Large intestine (tissue), 3 donors: ENCODE measurements around the gene KRTAP2-3. TPM values are rescaled to one million over a fixed set of nuclear protein-coding genes. Genes with fewer than 3 reads are reported as not detected.

Experiments used
- DNase-seq, 2 donors: peaks; one replicate each; pipeline versions ENCODE4 v3.0.0 to v3.0.0-alpha.2; 2013
- H3K27ac ChIP-seq: one replicate; pipeline ENCODE4 v1.5.1; 2013; ENCODE audit warnings: low read length
- H3K27me3 ChIP-seq: 2 replicates; pipeline ENCODE4 v1.6.1; 2013; ENCODE audit warnings: low read length; ENCODE audit not compliant: control insufficient read depth, insufficient read depth
- H3K36me3 ChIP-seq: 2 replicates; pipeline ENCODE4 v1.6.1; 2013; ENCODE audit warnings: low read length; ENCODE audit not compliant: control insufficient read depth, insufficient read depth
- H3K4me1 ChIP-seq: one replicate; pipeline ENCODE4 v1.6.1; 2013; ENCODE audit warnings: low read length; ENCODE audit not compliant: control insufficient read depth, insufficient read depth
- H3K4me3 ChIP-seq: one replicate; pipeline ENCODE4 v1.5.1; 2013; ENCODE audit warnings: low read length
- H3K9me3 ChIP-seq: one replicate; pipeline ENCODE4 v1.6.1; 2013; ENCODE audit warnings: mild to moderate bottlenecking, low read depth, low read length, moderate library complexity; ENCODE audit not compliant: control insufficient read depth
- WGBS: methylation state at CpG from one replicate; pipeline ENCODE4 v1.1.5; 2013; ENCODE audit warnings: low lambda C conversion rate; ENCODE audit not compliant: insufficient coverage; 5-methylcytosine and 5-hydroxymethylcytosine counted together
- polyA plus RNA-seq: library from polyadenylated mRNA; unstranded; fragments of 120-200 nt; gene quantifications from one replicate; pipeline ENCODE4 v1.2.1, GENCODE V29; 2013

KRTAP2-3 gene
- polyA plus RNA-seq, 1 donor = not detected

- no peaks in the 10 kb centered on the region for H3K9me3 ChIP-seq
- no peak within 1 kb of the TSS for H3K4me3 ChIP-seq
- no peaks in the 10 kb centered on the region for H3K36me3 ChIP-seq
- H3K27me3 ChIP-seq = no peaks in the 10 kb centered on the region
- no peaks in the 10 kb centered on the region for H3K4me1 ChIP-seq
- whole genome bisulfite sequencing = no CpG with 5 or more reads among the region's 12 CpGs
- DNase-seq = no peak
- no peak within 1 kb of the TSS for H3K27ac ChIP-seq
Observed at GRCh38 chr17:41029633-41030245, 30.2 kb downstream of the KRTAP2-3 start, which contains the start of gene KRTAP1-4. Gene KRTAP1-4, minus strand, starts transcription at chr17:41030195. Its CDS starts 117 bp downstream, at chr17:41030078.

GRCh38 chr17:41026715-41027471 is 33.0 kb downstream of the KRTAP2-3 start, which contains the start of gene KRTAP1-5:
Gene KRTAP1-5, minus strand, starts transcription at chr17:41027208. Its CDS starts 53 bp downstream, at chr17:41027155.
- no peaks in the 10 kb centered on the region for H3K27me3 ChIP-seq
- no peak within 1 kb of the TSS for H3K4me3 ChIP-seq
- no peak within 1 kb of the TSS for H3K27ac ChIP-seq
- no peaks in the 10 kb centered on the region for H3K9me3 ChIP-seq
- no peaks in the 10 kb centered on the region for H3K36me3 ChIP-seq
- no peaks in the 10 kb centered on the region for H3K4me1 ChIP-seq
- DNase-seq = no peak
- WGBS = 64% methylated on average over 2 of the region's 9 CpGs

- Histone ChIP-seq H3K4me1 (no peaks in the 10 kb centered on the region), H3K27ac (no peak overlapping the region), H3K27me3 (no peaks in the 10 kb centered on the region), H3K4me3 (no peak overlapping the region), H3K9me3 (no peaks in the 10 kb centered on the region), H3K36me3 (no peaks in the 10 kb centered on the region)
- no peak for DNase-seq
- WGBS = no CpG with 5 or more reads among the region's 3 CpGs
Observed at GRCh38 chr17:41024697-41025096, 35.2 kb downstream of the KRTAP2-3 start.

GRCh38 chr17:41020336-41020735 is 39.6 kb downstream of the KRTAP2-3 start:
- no peaks in the 10 kb centered on the region for H3K4me1 ChIP-seq
- H3K4me3 ChIP-seq = no peak overlapping the region
- DNase-seq = no peak
- H3K27ac ChIP-seq = no peak overlapping the region
- no peaks in the 10 kb centered on the region for H3K27me3 ChIP-seq
- H3K9me3 ChIP-seq = no peaks in the 10 kb centered on the region
- H3K36me3 ChIP-seq = no peaks in the 10 kb centered on the region

- no CpG with 5 or more reads among the region's 3 CpGs for WGBS
- H3K36me3 ChIP-seq = no peaks in the 10 kb centered on the region
- H3K4me1 ChIP-seq = no peaks in the 10 kb centered on the region
- H3K4me3 ChIP-seq = no peak overlapping the region
- DNase-seq = no peak
- no peak overlapping the region for H3K27ac ChIP-seq
- no peaks in the 10 kb centered on the region for H3K9me3 ChIP-seq
- no peaks in the 10 kb centered on the region for H3K27me3 ChIP-seq
Observed at GRCh38 chr17:41019415-41019814, 40.5 kb downstream of the KRTAP2-3 start.

GRCh38 chr17:41018541-41018940 is 41.4 kb downstream of the KRTAP2-3 start:
- Histone ChIP-seq H3K27ac (no peak overlapping the region), H3K36me3 (no peaks in the 10 kb centered on the region), H3K4me1 (no peaks in the 10 kb centered on the region), H3K9me3 (no peaks in the 10 kb centered on the region), H3K27me3 (no peaks in the 10 kb centered on the region), H3K4me3 (no peak overlapping the region)
- no peak for DNase-seq
- no CpG with 5 or more reads among the region's 3 CpGs for WGBS

GRCh38 chr17:41016578-41017215 is 43.2 kb downstream of the KRTAP2-3 start:
- Histone ChIP-seq H3K27me3 (no peaks in the 10 kb centered on the region), H3K36me3 (no peaks in the 10 kb centered on the region), H3K9me3 (no peaks in the 10 kb centered on the region), H3K4me3 (no peak overlapping the region), H3K27ac (no peak overlapping the region), H3K4me1 (no peaks in the 10 kb centered on the region)
- 65% methylated on average over 2 of the region's 13 CpGs for WGBS
- no peak for DNase-seq

GRCh38 chr17:41015454-41015853 is 44.5 kb downstream of the KRTAP2-3 start:
- Histone ChIP-seq H3K9me3 (no peaks in the 10 kb centered on the region), H3K27ac (no peak overlapping the region), H3K4me3 (no peak overlapping the region), H3K4me1 (no peaks in the 10 kb centered on the region), H3K36me3 (no peaks in the 10 kb centered on the region), H3K27me3 (no peaks in the 10 kb centered on the region)
- 100% methylated on average over 2 of the region's 7 CpGs for WGBS
- no peak for DNase-seq

GRCh38 chr17:41013606-41014005 is 46.3 kb downstream of the KRTAP2-3 start:
- DNase-seq = no peak
- Histone ChIP-seq H3K9me3 (no peaks in the 10 kb centered on the region), H3K36me3 (no peaks in the 10 kb centered on the region), H3K4me1 (no peaks in the 10 kb centered on the region), H3K27me3 (peaks cover 2% of the 10 kb centered on the region), H3K4me3 (no peak overlapping the region), H3K27ac (no peak overlapping the region)
- WGBS = no CpG with 5 or more reads among the region's 1 CpG

GRCh38 chr17:41013181-41013580 is 46.7 kb downstream of the KRTAP2-3 start:
- Histone ChIP-seq H3K27ac (no peak overlapping the region), H3K4me1 (no peaks in the 10 kb centered on the region), H3K4me3 (no peak overlapping the region), H3K9me3 (no peaks in the 10 kb centered on the region), H3K27me3 (peaks cover 2% of the 10 kb centered on the region), H3K36me3 (no peaks in the 10 kb centered on the region)
- no CpG with 5 or more reads among the region's 3 CpGs for WGBS
- DNase-seq = no peak
